Fibroblast of lung (primary cell): Measurements from ENCODE around the gene TSPYL6. TPM values are rescaled to one million over a fixed set of nuclear protein-coding genes. Genes with fewer than 3 reads are reported as not detected.

Experiments used
- DNase-seq, 2 donors: peaks; one replicate each; pipeline versions ENCODE4 v3.0.0 to v3.0.0-alpha.2; 2010; ENCODE audit warnings: low read depth in 2 of 2
- H2AFZ ChIP-seq: 2 replicates; pipeline ENCODE4 v1.5.1; 2012; ENCODE audit warnings: low read length, control low read depth, inconsistent platforms
- H3K27ac ChIP-seq: 2 replicates; pipeline ENCODE4 v1.5.1; 2011; ENCODE audit warnings: low read length, control low read depth; ENCODE audit not compliant: insufficient read depth
- H3K27me3 ChIP-seq: 2 replicates; pipeline ENCODE4 v1.5.1; 2011; ENCODE audit warnings: mild to moderate bottlenecking, low read length; ENCODE audit not compliant: control insufficient read depth, insufficient read depth
- H3K36me3 ChIP-seq: 2 replicates; pipeline ENCODE4 v1.5.1; 2011; ENCODE audit warnings: low read length; ENCODE audit not compliant: control insufficient read depth, insufficient read depth
- H3K4me1 ChIP-seq: 2 replicates; pipeline ENCODE4 v1.5.1; 2011; ENCODE audit warnings: low read length; ENCODE audit not compliant: control insufficient read depth, insufficient read depth; ENCODE audit errors: extremely low read depth
- H3K4me2 ChIP-seq: 2 replicates; pipeline ENCODE4 v1.5.1; 2011; ENCODE audit warnings: low read length, control low read depth; ENCODE audit not compliant: insufficient read depth; ENCODE audit errors: extremely low read depth
- H3K4me3 ChIP-seq, 4 experiments: fragments of 200-600 bp in 1 of 4; sonication (generic) in 1 of 4; replicated peaks in 1 of 4; 2 replicates each; pipeline ENCODE4 v1.5.1; 2011 to 2016; ENCODE audit warnings: low read length in 4 of 4, low read depth in 3 of 4, mild to moderate bottlenecking in 3 of 4, control low read depth in 2 of 4, inconsistent platforms in 1 of 4, mixed read lengths in 1 of 4; ENCODE audit not compliant: insufficient read depth in 1 of 4; ENCODE audit errors: control extremely low read depth in 1 of 4
- H3K79me2 ChIP-seq: 2 replicates; pipeline ENCODE4 v1.5.1; 2012; ENCODE audit warnings: mild to moderate bottlenecking, low read length, inconsistent platforms; ENCODE audit not compliant: control insufficient read depth, insufficient read depth
- H3K9ac ChIP-seq: 2 replicates; pipeline ENCODE4 v1.5.1; 2011; ENCODE audit warnings: mild to moderate bottlenecking, low read length, control low read depth; ENCODE audit not compliant: insufficient read depth
- H3K9me3 ChIP-seq: 2 replicates; pipeline ENCODE4 v1.5.1; 2012; ENCODE audit warnings: low read depth, low read length; ENCODE audit not compliant: control insufficient read depth, insufficient read depth
- H4K20me1 ChIP-seq: 2 replicates; pipeline ENCODE4 v1.5.1; 2011; ENCODE audit warnings: low read length; ENCODE audit not compliant: control insufficient read depth, insufficient read depth; ENCODE audit errors: extremely low read depth
- EZH2 ChIP-seq: IDR thresholded peaks from 2 replicates; pipeline ENCODE4 v1.5.1; 2012; ENCODE audit warnings: low read length, control low read depth, mild to moderate bottlenecking; ENCODE audit errors: missing control alignments
- polyA plus RNA-seq, 2 donors: library from polyadenylated mRNA; depleted of rRNA in 1 of 2; stranded (reverse) in 1 of 2; unstranded in 1 of 2; fragments of >200 nt; gene quantifications; 2 replicates each; pipeline ENCODE4 v1.2.1, GENCODE V29; 2011 to 2012; ENCODE audit warnings: missing spikeins in 1 of 2
- total RNA-seq: library from RNA; depleted of rRNA; stranded (reverse); fragments of >200 nt; gene quantifications from 2 replicates; pipeline ENCODE4 v1.2.1, GENCODE V29; 2014
- TF ChIP-seq, protein P1 (sequence below), 2 donors: IDR thresholded peaks in 1 of 2; conservative IDR thresholded peaks in 1 of 2; 1 replicate in 1 of 2; 2 replicates in 1 of 2; pipeline ENCODE4 v1.5.1; 2011 to 2012; ENCODE audit warnings: low read length in 2 of 2, control low read depth in 1 of 2, inconsistent platforms in 1 of 2, low read depth in 1 of 2, mild to moderate bottlenecking in 1 of 2

TSPYL6 gene
- total and polyA plus RNA-seq, 2 donors (not counting 1 experiment from before 2014, with no cell fraction given) = not detected

- H3K4me1 ChIP-seq = no peaks in the 10 kb centered on the region
- DNase-seq = peak in 1 of 2 donors; percentile 60
- no peak overlapping the region for H3K9ac ChIP-seq
- H3K36me3 ChIP-seq = no peaks in the 10 kb centered on the region
- H3K27me3 ChIP-seq = no peaks in the 10 kb centered on the region
- TF ChIP-seq, protein P1, sequence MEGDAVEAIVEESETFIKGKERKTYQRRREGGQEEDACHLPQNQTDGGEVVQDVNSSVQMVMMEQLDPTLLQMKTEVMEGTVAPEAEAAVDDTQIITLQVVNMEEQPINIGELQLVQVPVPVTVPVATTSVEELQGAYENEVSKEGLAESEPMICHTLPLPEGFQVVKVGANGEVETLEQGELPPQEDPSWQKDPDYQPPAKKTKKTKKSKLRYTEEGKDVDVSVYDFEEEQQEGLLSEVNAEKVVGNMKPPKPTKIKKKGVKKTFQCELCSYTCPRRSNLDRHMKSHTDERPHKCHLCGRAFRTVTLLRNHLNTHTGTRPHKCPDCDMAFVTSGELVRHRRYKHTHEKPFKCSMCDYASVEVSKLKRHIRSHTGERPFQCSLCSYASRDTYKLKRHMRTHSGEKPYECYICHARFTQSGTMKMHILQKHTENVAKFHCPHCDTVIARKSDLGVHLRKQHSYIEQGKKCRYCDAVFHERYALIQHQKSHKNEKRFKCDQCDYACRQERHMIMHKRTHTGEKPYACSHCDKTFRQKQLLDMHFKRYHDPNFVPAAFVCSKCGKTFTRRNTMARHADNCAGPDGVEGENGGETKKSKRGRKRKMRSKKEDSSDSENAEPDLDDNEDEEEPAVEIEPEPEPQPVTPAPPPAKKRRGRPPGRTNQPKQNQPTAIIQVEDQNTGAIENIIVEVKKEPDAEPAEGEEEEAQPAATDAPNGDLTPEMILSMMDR (conservative IDR thresholded peaks at IDR 0.05 in 1 of 2, IDR thresholded peaks at IDR 0.05 in 1 of 2; ENCODE audit: low read depth in 1 of 2, low read length in 2 of 2) = no peak
- TF ChIP-seq EZH2 = no peak
- no peak overlapping the region for H3K4me3 ChIP-seq
- H2AFZ ChIP-seq = no peak overlapping the region
- no peaks in the 10 kb centered on the region for H3K79me2 ChIP-seq
- no peak overlapping the region for H3K4me2 ChIP-seq
- no peak overlapping the region for H3K27ac ChIP-seq
- H3K9me3 ChIP-seq = no peaks in the 10 kb centered on the region
- H4K20me1 ChIP-seq = no peaks in the 10 kb centered on the region
These were observed 2.1 kb upstream of the TSPYL6 start for GRCh38 chr2:54258166-54258565.

DNA sequence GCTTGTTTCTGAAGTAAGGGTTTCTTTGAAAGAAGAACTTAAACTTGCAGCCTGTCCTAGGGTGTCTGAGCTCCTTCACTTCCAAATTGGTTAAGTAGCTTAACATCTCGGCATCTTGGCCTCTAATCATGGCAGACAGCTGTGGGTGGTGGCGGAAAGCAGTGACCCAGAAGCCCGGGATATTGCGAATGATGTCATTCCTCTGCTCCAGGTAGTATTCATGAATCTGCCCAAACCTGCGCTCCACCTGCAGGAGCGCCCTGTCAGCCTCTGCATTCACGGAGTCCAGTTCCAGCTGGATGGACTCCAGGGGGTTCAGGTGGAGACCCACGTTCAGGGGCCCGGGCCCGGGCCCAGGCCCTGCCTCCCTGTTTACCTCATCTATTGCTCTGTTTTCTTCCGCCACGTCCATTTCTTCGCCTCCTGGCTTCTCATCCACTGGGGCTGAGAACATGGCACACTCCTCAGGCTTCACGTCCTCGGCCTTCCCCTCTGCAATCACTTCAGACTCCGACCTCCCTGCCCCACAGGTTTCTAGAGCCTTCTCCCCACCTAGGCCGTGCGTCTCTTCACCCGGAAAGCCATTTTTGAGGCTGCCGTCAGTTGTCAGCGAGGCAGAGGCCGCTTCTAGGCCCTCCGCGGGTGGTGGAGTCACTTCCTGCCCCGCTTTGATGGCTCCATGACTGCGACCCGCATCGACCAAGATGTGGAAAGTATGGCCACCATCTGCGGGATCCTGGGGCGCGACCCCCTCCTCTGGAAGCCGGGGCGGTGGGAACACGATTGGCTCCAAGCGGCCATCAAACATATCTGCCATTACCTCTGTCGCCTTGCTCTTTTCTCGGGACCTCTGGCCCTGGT is 569 bp downstream of the TSPYL6 start:
- H3K4me3 ChIP-seq = no peak overlapping the region
- H3K36me3 ChIP-seq = no peaks in the 10 kb centered on the region
- no peak overlapping the region for H2AFZ ChIP-seq
- no peaks in the 10 kb centered on the region for H3K27me3 ChIP-seq
- H3K4me2 ChIP-seq = no peak overlapping the region
- H3K9ac ChIP-seq = no peak overlapping the region
- no peak for DNase-seq
- H3K4me1 ChIP-seq = no peaks in the 10 kb centered on the region
- no peaks in the 10 kb centered on the region for H4K20me1 ChIP-seq
- TF ChIP-seq EZH2 = no peak
- TF ChIP-seq, protein P1 (conservative IDR thresholded peaks at IDR 0.05 in 1 of 2, IDR thresholded peaks at IDR 0.05 in 1 of 2; ENCODE audit: low read depth in 1 of 2, low read length in 2 of 2) = no peak
- H3K27ac ChIP-seq = no peak overlapping the region
- no peaks in the 10 kb centered on the region for H3K79me2 ChIP-seq
- H3K9me3 ChIP-seq = no peaks in the 10 kb centered on the region

DNA sequence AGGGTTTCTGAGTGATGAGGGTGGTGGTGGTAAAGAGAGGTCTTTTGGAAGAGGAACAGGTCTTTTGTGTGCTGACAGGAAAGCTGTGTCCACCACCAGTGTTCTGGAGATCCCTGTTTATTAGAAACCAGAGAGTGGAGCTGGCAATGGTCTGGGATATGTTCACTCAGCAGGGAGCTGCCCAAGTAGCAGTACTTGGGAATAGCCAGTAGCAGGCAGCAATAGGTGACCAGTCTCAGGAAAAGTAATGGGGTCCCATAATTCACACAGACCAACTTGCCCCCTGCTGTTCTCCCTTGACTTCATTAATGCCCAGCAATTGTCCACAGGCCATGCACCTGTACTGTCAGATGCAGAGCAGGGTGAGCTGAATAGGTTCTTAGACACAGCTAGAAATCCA is 1.8 kb downstream of the TSPYL6 start:
- H3K79me2 ChIP-seq = no peaks in the 10 kb centered on the region
- H3K27me3 ChIP-seq = no peaks in the 10 kb centered on the region
- no peak overlapping the region for H3K4me3 ChIP-seq
- no peak overlapping the region for H3K27ac ChIP-seq
- TF ChIP-seq EZH2 = no peak
- TF ChIP-seq, protein P1 (conservative IDR thresholded peaks at IDR 0.05 in 1 of 2, IDR thresholded peaks at IDR 0.05 in 1 of 2; ENCODE audit: low read depth in 1 of 2, low read length in 2 of 2) = no peak
- H3K4me2 ChIP-seq = no peak overlapping the region
- H3K4me1 ChIP-seq = no peaks in the 10 kb centered on the region
- H4K20me1 ChIP-seq = no peaks in the 10 kb centered on the region
- no peaks in the 10 kb centered on the region for H3K9me3 ChIP-seq
- no peak overlapping the region for H3K9ac ChIP-seq
- H3K36me3 ChIP-seq = no peaks in the 10 kb centered on the region
- no peak overlapping the region for H2AFZ ChIP-seq
- DNase-seq = no peak
